NAMALWA (cell line): ENCODE data around the gene BRAF.
"Not testable (repeated sequence)": the region's sequence is repeated elsewhere in the genome, so short reads cannot be mapped to it uniquely, and the experiment has no call there.

Experiments used
- DNase-seq: peaks from one replicate; pipeline ENCODE4 v3.0.0-alpha.2; 2015; ENCODE audit warnings: low spot score

Gene BRAF

GRCh38 chr7:140918236-140918635, 6.5 kb downstream of the BRAF start:
- no peak for DNase-seq

DNA sequence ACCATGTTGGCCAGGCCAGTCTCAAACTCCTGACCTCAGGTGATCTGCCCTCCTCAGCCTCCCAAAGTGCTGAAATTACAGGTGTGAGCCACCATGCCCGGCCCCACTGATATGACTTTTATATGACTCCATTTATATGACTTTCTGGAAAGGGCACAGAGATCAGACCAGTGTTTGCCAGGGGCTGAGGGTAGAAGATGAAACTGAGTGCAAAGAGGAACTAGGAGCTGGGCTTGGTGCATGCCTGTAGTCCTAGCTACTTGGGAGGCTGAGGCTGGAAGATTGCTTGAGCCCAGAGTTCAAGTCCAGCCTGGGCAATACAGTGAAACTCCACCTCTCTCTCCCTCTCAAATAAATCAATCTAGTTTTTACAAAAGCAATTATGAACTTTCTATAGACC, 7.5 kb downstream of the BRAF start:
- DNase-seq = no peak

GRCh38 chr7:140915935-140916555, 8.7 kb downstream of the BRAF start:
- DNase-seq = no peak

GRCh38 chr7:140914083-140914482, 10.6 kb downstream of the BRAF start:
- DNase-seq = no peak

- DNase-seq = not testable (repeated sequence)
Measured at GRCh38 chr7:140913596-140913928, 11.2 kb downstream of the BRAF start.

- no peak for DNase-seq
Measured at GRCh38 chr7:140911746-140912145, 13.0 kb downstream of the BRAF start.

DNA sequence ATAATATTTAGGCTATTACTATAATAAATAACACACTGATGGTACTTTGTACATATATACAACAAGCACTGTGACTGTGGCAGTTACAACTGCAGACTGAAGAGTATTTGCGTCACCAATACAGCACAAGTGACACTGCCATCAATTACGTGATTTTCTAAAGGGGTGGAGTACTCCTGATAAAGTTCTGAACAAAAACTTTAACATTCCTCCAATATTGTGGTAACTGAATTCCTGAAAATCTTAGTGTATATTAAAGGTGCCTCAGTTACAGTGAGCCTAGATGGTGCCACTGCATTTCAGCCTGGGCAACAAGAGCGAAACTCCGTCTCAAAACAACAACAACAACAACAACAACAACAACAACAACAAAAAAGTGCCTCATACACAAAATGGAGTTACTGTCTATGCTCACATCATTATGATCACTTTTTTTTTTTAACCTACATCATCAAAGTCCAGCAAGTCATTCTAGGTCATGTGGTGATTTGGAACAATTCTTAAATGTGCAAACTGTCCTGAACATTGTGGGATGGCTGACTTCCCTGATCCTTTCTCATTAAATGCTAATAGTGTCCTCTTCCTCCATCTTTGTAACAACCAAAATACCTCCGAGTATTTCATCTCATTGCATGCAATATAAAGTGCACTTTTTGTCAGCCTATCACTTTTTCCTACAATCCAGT, 15.1 kb downstream of the BRAF start:
- no peak for DNase-seq

DNA sequence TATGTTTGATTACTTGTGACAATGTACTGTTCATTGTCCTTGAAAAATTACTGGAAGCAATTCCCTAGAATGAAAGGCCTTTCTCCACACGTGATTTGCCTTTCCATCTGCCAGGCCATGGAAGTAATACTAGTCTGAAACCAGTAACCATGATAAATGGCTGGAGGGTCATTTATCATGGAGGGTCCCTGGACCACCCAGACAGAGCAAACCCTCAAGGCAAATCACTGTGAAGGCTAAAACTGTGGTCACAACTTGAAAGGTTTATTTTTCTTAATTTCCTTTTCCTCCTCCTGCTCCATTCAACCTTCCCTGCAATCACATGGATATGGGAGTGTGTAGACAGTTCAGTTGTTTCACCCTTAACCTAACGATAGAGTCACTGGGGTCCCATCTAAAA, 16.4 kb downstream of the BRAF start:
- no peak for DNase-seq

GRCh38 chr7:140903741-140904480, 20.8 kb downstream of the BRAF start:
- DNase-seq = no peak

- no peak for DNase-seq
Measured at GRCh38 chr7:140902303-140902953, 22.3 kb downstream of the BRAF start.

DNA sequence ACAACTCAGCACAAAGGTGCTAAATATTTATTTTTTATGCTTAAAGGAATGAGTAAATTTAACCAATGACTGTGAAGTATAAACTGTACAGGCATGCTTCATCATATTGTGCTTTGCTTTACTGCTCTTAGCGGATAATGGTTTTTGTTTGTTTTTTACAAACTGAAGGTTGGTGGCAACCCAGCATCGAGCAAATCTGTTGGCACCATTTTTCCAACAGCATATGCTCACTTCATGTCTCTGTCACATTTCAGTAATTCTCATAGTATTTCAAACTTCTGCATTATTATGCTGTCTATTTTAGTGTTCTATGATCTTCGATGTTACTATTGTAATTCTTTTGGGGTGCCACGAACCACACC, 22.8 kb downstream of the BRAF start:
- no peak for DNase-seq

- DNase-seq = no peak
Measured at GRCh38 chr7:140899883-140900282, 24.8 kb downstream of the BRAF start.

GRCh38 chr7:140898786-140899536, 25.8 kb downstream of the BRAF start:
- no peak for DNase-seq

DNA sequence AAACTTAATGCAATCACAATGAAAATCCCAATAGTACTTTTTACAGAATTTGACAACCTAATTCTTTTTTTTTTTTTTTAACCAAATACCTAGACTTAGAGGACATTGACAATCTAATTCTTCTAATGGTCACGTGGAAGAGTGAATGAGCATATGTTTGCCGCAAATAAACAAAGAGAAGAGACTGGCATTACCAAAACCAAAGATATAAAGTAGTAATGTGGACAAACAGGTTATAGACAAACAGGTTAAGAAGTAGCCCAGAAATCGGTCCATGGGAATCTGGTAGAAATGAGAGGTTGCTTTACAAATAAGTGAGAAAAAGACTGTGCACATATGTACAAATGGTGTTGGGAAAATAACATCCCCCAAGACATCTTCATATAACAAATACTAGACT, 27.7 kb downstream of the BRAF start:
- DNase-seq = no peak

DNA sequence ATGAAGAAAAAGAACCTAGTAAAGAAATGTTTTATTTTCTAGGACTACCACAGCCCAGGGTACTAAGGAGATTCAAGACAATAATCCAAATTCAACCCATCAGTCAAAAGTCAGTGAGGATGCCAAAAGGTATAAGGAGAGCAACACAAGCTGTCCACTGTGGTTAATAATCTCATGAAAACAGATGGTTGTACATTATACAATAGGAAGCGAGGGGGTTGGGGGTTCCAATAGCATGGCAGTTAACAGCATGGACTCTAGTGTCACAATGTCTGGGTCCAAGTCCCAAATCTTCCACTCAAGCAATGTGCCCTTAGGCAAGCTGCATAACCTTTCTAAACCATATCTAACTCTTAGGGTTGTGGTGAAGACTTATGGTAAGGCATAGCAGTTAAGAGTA, 35.1 kb downstream of the BRAF start:
- no peak for DNase-seq

DNA sequence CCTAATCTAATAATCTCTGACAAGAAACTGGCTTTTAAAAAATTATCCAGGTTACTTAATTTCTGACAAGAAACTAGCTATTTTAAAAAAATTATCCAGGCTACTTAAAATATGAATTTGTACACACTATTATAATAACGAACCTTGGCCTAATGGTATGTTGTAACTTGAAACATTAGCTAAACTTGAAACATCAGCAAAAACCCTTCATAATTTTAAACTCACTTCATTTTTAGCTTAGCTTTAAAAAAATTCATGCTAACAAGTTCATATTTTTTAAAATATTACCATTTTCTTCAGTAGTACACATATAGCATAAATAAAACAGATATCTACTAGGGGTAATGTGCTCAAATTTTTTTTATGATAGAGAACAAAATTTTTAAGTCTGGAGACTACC, 35.6 kb downstream of the BRAF start:
- DNase-seq = no peak

- DNase-seq = no peak
Measured at GRCh38 chr7:140888087-140888486, 36.6 kb downstream of the BRAF start.

DNA sequence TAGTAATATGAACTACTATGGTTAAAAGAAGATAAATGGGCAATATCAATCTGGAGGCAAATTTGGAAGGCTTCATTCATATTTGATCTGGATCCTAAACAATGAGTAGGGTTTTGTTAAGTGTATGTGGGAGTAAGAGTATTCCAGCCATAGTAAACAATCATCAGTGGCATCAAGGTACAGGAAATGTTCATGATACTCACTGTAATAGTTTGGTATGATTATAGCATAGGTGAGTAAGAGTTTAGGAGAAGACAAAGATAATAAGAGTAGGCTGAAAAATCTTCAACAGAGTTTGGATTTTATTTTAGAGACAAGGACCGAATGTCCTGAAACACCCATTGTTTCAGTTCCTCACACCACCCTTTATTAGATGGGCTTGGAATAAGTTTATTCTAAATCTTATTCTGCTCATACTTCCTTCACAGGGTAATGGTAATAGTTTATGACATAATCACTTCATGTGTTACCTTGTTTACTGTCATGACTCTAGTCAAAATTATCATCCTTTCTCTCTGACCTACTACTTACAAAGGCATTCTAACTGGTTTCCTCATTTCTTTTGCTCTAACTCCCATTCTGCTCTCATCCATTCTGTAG, 38.9 kb downstream of the BRAF start:
- DNase-seq = no peak

DNA sequence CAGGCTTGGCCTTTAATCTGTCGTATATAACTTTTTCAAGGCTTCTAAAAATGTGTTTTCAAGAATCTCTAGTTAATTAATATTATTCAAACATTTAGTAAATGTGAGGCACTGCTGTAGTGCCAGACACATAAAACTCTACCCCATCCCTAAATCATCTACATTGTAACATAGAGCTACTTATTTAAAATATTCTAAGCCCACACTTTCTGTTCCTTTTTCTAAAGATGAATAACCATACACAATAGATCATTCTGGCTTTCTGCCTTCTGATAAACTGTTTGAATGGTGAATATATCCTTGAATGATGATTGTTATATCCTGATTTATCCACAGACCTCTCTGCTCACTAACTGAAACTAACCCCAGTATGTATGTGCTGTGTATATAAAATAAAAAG, 41.4 kb downstream of the BRAF start:
- no peak for DNase-seq

DNA sequence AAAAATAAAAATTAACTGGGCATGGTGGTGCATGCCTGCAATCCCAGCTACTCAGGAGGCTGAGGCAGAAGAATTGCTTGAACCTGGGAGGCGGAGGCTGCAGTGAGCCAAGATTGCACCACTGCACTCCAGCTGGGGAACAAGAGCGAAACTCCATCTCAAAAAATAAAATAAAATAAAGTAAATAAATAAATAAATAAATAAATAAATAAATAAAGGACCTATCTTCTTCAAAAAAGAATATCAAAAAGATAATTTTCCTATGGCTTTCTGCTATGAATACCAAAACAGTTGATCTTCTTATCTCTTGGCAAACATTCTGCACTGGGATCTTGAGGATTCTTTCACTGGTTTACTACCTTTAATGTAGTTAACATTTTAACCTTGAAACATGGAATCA, 41.9 kb downstream of the BRAF start:
- not testable (repeated sequence) for DNase-seq

DNA sequence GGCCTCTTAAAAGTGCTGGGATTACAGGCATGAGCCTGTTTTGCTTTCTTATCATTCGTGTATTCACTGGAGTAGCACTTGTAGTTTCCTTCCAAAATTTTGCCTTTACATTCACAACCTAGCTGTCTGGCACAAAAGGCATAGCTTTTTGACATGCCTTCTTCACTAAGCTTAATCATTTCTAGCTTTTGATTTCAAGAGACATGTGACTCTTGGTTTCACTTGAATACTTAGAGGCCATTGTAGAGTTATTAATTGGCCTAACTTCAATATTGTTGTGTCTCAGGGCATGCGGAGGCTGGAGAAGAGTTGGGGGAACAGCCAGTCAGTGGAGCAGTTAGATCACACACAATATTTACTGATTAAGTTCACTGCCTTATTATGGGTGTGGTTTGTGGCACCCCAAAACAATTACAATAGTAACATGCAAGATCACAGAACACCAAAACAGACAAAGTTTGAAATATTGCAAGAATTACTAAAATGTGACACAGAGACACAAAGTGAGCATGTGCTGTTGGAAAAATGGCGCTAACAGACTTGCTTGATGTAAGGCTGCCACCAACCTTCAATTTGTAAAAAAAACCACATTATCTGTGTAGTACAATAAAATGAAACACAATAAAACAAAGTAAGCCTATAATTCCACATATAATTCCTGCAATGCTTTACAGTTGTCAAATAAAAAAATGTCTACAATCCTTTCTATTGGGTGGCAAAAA, 43.1 kb downstream of the BRAF start:
- no peak for DNase-seq

GRCh38 chr7:140877249-140877524, 47.5 kb downstream of the BRAF start:
- DNase-seq = no peak
